Testis (tissue), 2 donors: ENCODE measurements around the gene NCBP2.

Experiments
- CTCF ChIP-seq, 3 experiments: fragments of 450-650 bp in 2 of 3; fragments of 200-600 bp in 1 of 3; sonication (generic) in 1 of 3; IDR thresholded peaks; one replicate each; pipeline ENCODE4 v1.5.1; 2016 to 2019; ENCODE audit warnings: antibody characterized with exemption in 3 of 3, mild to moderate bottlenecking in 2 of 3, moderate library complexity in 1 of 3
- POLR2A ChIP-seq: fragments of 450-650 bp; IDR thresholded peaks from one replicate; pipeline ENCODE4 v1.6.1; 2017; ENCODE audit warnings: antibody characterized with exemption, mild to moderate bottlenecking, moderate library complexity

- TF ChIP-seq POLR2A (no peak), CTCF (IDR thresholded peaks at IDR 0.05) (no peak)
Observed at GRCh38 chr3:196976941-196977340, 34.6 kb upstream of the NCBP2 start.
